Right lobe of liver (tissue), 4 donors: Measurements from ENCODE around the gene MAP4K4.

Experiments
- POLR2A ChIP-seq: fragments of 450-650 bp; IDR thresholded peaks from one replicate; pipeline ENCODE4 v1.6.1; 2017; ENCODE audit warnings: antibody characterized with exemption, mild to moderate bottlenecking
- TF ChIP-seq, protein P1 (sequence below), 4 donors: fragments of 200-600 bp in 3 of 4; fragments of 450-650 bp in 1 of 4; IDR thresholded peaks; one replicate each; pipeline versions ENCODE4 v1.5.1 to v1.8.0; 2016 to 2022; ENCODE audit warnings: antibody characterized with exemption in 4 of 4, mild to moderate bottlenecking in 2 of 4
- donor health status: DM: no; HTN: no; CAD: no.
- donor health status: DM: no; HTN: no; CAD: no.
- donor health status: DM: no; HTN: yes; CAD: no.

GRCh38 chr2:101766871-101767739 lies 69.6 kb downstream of the MAP4K4 start:
- TF ChIP-seq POLR2A: no peak
- TF ChIP-seq, protein P1, sequence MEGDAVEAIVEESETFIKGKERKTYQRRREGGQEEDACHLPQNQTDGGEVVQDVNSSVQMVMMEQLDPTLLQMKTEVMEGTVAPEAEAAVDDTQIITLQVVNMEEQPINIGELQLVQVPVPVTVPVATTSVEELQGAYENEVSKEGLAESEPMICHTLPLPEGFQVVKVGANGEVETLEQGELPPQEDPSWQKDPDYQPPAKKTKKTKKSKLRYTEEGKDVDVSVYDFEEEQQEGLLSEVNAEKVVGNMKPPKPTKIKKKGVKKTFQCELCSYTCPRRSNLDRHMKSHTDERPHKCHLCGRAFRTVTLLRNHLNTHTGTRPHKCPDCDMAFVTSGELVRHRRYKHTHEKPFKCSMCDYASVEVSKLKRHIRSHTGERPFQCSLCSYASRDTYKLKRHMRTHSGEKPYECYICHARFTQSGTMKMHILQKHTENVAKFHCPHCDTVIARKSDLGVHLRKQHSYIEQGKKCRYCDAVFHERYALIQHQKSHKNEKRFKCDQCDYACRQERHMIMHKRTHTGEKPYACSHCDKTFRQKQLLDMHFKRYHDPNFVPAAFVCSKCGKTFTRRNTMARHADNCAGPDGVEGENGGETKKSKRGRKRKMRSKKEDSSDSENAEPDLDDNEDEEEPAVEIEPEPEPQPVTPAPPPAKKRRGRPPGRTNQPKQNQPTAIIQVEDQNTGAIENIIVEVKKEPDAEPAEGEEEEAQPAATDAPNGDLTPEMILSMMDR (IDR thresholded peaks at IDR 0.05): no peak
